OCI-LY7 (cell line): ENCODE measurements around the gene ZNF883. TPM values are rescaled to one million over a fixed set of nuclear protein-coding genes. Genes with fewer than 3 reads are reported as not detected.
"Not testable (repeated sequence)": the region's sequence is repeated elsewhere in the genome, so short reads cannot be mapped to it uniquely, and the experiment has no call there.

Experiments
- Bru-seq: library from RNA; stranded (reverse); fragments of 400-500 nt; gene quantifications from one replicate; lab custom pipeline; 2021; lab: Mats Ljungman, UMichigan
- BruChase-seq, 2 experiments: library from RNA; stranded (reverse); fragments of 400-500 nt; gene quantifications; one replicate each; lab custom pipeline; 2021; lab: Mats Ljungman, UMichigan
- BruUV-seq: library from RNA; stranded (reverse); fragments of 400-500 nt; replicated peaks from 2 replicates; lab custom pipeline; 2021; lab: Mats Ljungman, UMichigan
- CTCF ChIA-PET: fragments of 300-600 bp; sonication (Branson Sonifier 250); formaldehyde crosslinking; loops from one replicate; lab custom pipeline; 2022; ENCODE audit warnings: antibody characterized with exemption; ENCODE audit not compliant: unreplicated experiment; lab: Charles Lee
- POLR2A ChIA-PET: fragments of 300-600 bp; sonication (Branson Sonifier 250); formaldehyde crosslinking; loops from one replicate; lab custom pipeline; 2022; ENCODE audit warnings: antibody characterized with exemption; lab: Charles Lee
- DNase-seq: peaks from one replicate; pipeline ENCODE4 v3.0.0-alpha.2; 2015; ENCODE audit warnings: low spot score
- H2AFZ ChIP-seq: fragments of 200-600 bp; sonication (generic), shearing (Covaris generic); 2 replicates; pipeline ENCODE4 v1.6.1; 2014; ENCODE audit warnings: mild to moderate bottlenecking, antibody characterized with exemption, low read length, moderate library complexity
- H3K27ac ChIP-seq: fragments of 200-600 bp; sonication (generic); 2 replicates; pipeline ENCODE4 v1.5.1; 2014; ENCODE audit warnings: mixed run types, low read depth, mild to moderate bottlenecking, moderate library complexity, low read length, inconsistent platforms; ENCODE audit not compliant: poor library complexity, severe bottlenecking
- H3K36me3 ChIP-seq: fragments of 200-600 bp; sonication (generic); 2 replicates; pipeline ENCODE4 v1.6.1; 2014; ENCODE audit warnings: mild to moderate bottlenecking, antibody characterized with exemption, low read length, moderate library complexity, mixed read lengths; ENCODE audit not compliant: insufficient read depth
- H3K4me1 ChIP-seq: fragments of 200-600 bp; sonication (generic); 2 replicates; pipeline ENCODE4 v1.5.1; 2014; ENCODE audit warnings: mild to moderate bottlenecking, low read length; ENCODE audit not compliant: insufficient read depth, poor library complexity, severe bottlenecking
- H3K4me2 ChIP-seq: fragments of 200-600 bp; sonication (generic); 2 replicates; pipeline ENCODE4 v1.6.1; 2014; ENCODE audit warnings: mild to moderate bottlenecking, low read length
- H3K4me3 ChIP-seq: fragments of 200-600 bp; sonication (generic); 2 replicates; pipeline ENCODE4 v1.5.1; 2014; ENCODE audit warnings: mild to moderate bottlenecking, low read depth, low read length; ENCODE audit not compliant: poor library complexity, severe bottlenecking
- H3K79me2 ChIP-seq: fragments of 200-600 bp; sonication (generic); 2 replicates; pipeline ENCODE4 v1.6.1; 2016; ENCODE audit warnings: low read depth, mild to moderate bottlenecking, low read length, moderate library complexity, mixed read lengths; ENCODE audit not compliant: insufficient read depth
- H3K9me2 ChIP-seq: fragments of 200-600 bp; sonication (generic); 2 replicates; pipeline ENCODE4 v1.6.1; 2016; ENCODE audit warnings: mild to moderate bottlenecking, low read length, mixed read lengths; ENCODE audit not compliant: insufficient read depth
- H3K9me3 ChIP-seq: fragments of 200-600 bp; sonication (generic); 2 replicates; pipeline ENCODE4 v1.6.1; 2014; ENCODE audit warnings: mild to moderate bottlenecking, mixed run types, low read length, mixed read lengths
- H4K20me1 ChIP-seq: fragments of 200-600 bp; sonication (generic); 2 replicates; pipeline ENCODE4 v1.6.1; 2014; ENCODE audit warnings: mild to moderate bottlenecking, antibody characterized with exemption, low read length, moderate library complexity, mixed read lengths; ENCODE audit not compliant: insufficient read depth
- CTCF ChIP-seq: fragments of 200-600 bp; sonication (generic); conservative IDR thresholded peaks from 2 replicates; pipeline ENCODE4 v1.5.1; 2014; ENCODE audit warnings: mild to moderate bottlenecking, antibody characterized with exemption, low read length, moderate library complexity, mixed read lengths
- EZH2phosphoT487 ChIP-seq: fragments of 200-600 bp; sonication (generic); IDR thresholded peaks from 2 replicates; pipeline ENCODE4 v1.6.1; 2018; ENCODE audit warnings: low read depth, borderline replicate concordance, mild to moderate bottlenecking, mixed run types, antibody characterized with exemption, low read length, moderate library complexity, mixed read lengths
- intact Hi-C: fragments of 100-400 bp; cut with micrococcal nuclease; formaldehyde crosslinking; loops from one replicate; pipeline ENCODE4 v1.10.0; 2022; ENCODE audit not compliant: unreplicated experiment
- long read RNA-seq: library from polyadenylated mRNA; stranded (forward); transcript quantifications from one replicate; pipeline ENCODE4 v2.0.0, GENCODE V29; 2022
- total RNA-seq, 2 experiments: library from RNA; depleted of rRNA in 1 of 2; stranded (reverse); fragments of >200 nt in 1 of 2; shearing (Covaris generic) in 1 of 2; gene quantifications; 2 replicates each; pipeline ENCODE4 v1.2.3, GENCODE V29; 2014 to 2022

The ZNF883 gene
- total RNA-seq (2014; rRNA removed; shearing (Covaris generic)) (0.59 TPM in 1 of 2 replicates, not detected in the other), total RNA-seq (2022) (0.33 TPM in 1 of 2 replicates, not detected in the other), Bru-seq, nascent RNA (percentile 12 among the genes with signal in this experiment), BruChase-seq, experiment 1, labeled RNA remaining after a 6-hour chase (percentile 7 among the genes with signal in this experiment), BruChase-seq, experiment 2, labeled RNA remaining after a 2-hour chase (percentile 11 among the genes with signal in this experiment)
- long read RNA-seq = 0 reads

GRCh38 chr9:113011911-113012381 is at the start of gene ZNF883:
TSS of gene ZNF883 (minus strand) at chr9:113012192.
- Histone ChIP-seq H3K9me3 (no peaks in the 10 kb centered on the region), H2AFZ (no peak within 1 kb of the TSS), H4K20me1 (no peaks in the 10 kb centered on the region), H3K9me2 (no peaks in the 10 kb centered on the region), H3K79me2 (no peaks in the 10 kb centered on the region), H3K4me1 (no peaks in the 10 kb centered on the region), H3K36me3 (no peaks in the 10 kb centered on the region), H3K4me2 (no peak within 1 kb of the TSS), H3K27ac (no peak within 1 kb of the TSS), H3K4me3 (no peak within 1 kb of the TSS)
- CTCF ChIA-PET = interaction anchor here (0.8 kb wide), 1 partner anchor 19 kb away, joined by 3 read pairs; no protein-coding TSS in a partner anchor
- no peak for DNase-seq
- POLR2A ChIA-PET = no interaction called here
- no peak for TF ChIP-seq CTCF
- TF ChIP-seq EZH2phosphoT487 = no peak
- BruUV-seq = no TSS peak
- intact Hi-C loops = no loop called here

- H3K36me3 ChIP-seq, H3K9me2 ChIP-seq, H3K9me3 ChIP-seq, BruUV-seq, CTCF ChIA-PET, intact Hi-C loops, H2AFZ ChIP-seq, H3K4me3 ChIP-seq, DNase-seq, H3K4me1 ChIP-seq, POLR2A ChIA-PET, H3K79me2 ChIP-seq, H4K20me1 ChIP-seq, H3K4me2 ChIP-seq, H3K27ac ChIP-seq: not testable (repeated sequence)
These were observed 49.3 kb upstream of the ZNF883 start for GRCh38 chr9:113061072-113061850.

DNA sequence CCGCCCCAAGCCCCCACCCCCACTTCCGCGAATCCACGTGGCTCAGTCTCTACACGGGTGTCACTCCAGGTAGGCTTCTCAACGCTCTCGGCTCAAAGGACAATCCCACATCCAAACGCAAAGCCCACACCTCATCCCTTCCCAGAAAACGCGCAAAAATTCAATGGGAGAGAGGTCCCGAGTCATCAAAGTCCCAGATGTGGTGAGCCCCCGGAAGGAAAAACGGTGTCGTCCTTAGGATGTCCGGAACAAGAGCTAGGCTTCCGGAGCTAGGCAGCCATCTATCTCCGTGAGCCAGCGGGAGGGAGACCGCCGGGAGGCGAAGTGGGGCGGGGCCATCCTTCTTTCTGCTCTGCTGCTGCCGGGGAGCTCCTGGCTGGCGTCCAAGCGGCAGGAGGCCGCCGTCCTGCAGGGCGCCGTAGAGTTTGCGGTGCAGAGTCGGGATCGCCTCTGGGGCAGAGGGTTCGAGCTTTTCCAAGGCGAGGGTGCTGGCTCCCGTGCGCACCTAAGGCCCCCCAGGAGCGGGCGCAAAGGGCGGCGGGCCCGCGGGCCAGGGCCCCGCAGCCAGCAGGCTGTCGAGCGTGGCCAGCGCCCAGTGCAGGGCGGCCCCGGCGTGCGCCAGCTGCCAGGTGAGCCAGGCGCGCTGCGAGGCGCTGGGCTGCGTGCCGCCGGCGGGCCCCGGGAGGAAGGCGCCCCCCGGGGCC is 47.7 kb upstream of the ZNF883 start:
- intact Hi-C loops, H3K4me3 ChIP-seq, H3K27ac ChIP-seq, DNase-seq, H3K4me2 ChIP-seq, H3K4me1 ChIP-seq, H2AFZ ChIP-seq, H4K20me1 ChIP-seq, H3K79me2 ChIP-seq, H3K36me3 ChIP-seq, POLR2A ChIA-PET, H3K9me3 ChIP-seq, BruUV-seq, H3K9me2 ChIP-seq, CTCF ChIA-PET: not testable (repeated sequence)
